ENCODE data around the gene ZSCAN22.

ZSCAN22 gene

DNA sequence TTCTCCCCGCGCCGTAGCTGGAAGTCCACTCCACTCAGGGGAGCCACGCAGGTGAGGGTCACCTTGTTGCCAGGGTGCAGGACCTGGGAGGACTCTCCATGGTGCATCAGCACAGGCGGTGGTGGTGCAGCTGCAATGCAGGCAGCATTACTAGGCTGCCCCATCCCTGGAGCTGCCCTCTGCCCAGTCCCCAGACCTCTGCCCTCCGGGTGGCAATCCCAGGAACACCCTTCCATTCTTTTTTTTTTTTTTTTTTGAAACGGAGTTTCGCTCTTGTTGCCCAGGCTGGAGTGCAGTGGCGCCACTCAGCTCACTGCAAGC, 24.7 kb downstream of the ZSCAN22 start:
- no peak for DNase-seq (ENCODE audit: low read depth in 2 of 2)

GRCh38 chr19:58351990-58352755, 25.4 kb downstream of the ZSCAN22 start:
- DNase-seq (ENCODE audit: low read depth in 2 of 2): no peak

GRCh38 chr19:58352760-58353671, 26.2 kb downstream of the ZSCAN22 start, which contains the start of gene A1BG:
A1BG (minus strand) TSS chr19:58353492; CDS start chr19:58353437, 55 bp downstream.
- DNase-seq (ENCODE audit: low read depth in 2 of 2): no peak

DNA sequence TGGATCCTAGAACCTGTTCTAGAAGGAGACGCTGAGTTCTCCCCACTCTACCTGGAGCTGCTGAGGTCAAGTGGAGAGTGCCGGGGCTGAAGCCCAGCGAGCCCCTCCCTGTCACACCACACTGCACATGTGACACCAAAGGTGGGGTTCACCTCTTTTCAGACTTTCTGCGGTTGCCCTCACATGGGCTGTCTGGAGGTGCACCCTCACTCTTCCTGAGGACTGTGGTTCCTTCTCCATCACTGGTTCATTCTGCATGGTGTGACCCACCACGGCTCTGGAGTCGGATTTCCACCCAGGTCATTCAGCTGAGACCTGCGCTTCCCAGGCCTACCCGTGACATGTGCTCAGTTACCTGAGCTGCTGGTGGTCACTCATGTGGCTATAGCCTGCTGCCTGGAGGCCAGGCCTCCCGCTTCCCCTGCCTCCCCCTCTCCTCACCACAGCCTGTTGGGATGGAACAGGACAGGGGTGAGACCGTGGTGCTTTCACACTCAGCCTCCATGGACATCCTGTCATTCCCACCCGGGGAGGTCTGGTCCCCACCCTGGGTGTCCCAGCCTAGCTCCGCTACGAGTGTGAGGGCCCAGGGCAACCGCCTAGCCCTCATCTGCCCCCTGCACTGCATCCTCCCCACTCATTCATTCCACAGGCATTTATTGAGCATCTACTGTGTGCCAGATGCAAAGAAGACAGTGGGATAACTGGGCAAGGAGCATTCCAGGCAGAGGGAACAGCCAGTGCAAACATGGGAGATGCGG, 27.1 kb downstream of the ZSCAN22 start:
- DNase-seq (ENCODE audit: low read depth in 2 of 2): no peak

DNA sequence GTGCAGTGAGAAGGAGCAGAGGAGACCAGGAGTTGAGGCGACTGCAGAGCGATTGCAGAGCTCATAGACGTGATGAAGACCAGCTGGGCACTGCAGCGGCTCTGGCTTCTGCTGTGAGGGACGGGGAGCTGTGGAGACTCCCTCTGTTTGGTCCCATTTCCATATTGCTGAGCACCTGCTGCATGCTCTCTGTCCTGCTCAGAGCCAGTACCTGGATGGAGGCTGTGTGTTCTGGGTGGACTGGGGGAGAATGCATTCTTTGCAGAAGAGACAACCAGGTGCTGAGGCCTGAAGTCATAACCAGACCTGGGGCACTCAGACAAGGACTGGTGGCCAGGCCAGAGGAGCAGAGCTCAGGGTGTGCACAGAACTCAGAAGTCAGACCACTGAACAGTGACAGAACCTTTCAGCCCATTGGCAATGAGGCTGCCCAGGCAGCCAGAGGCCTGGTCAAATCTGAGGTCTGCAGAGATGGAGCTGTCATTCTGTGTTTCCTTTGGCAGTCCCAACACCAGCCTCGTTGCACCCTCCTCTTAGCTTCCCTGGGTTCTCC, 27.8 kb downstream of the ZSCAN22 start:
- no peak for DNase-seq (ENCODE audit: low read depth in 2 of 2)

DNA sequence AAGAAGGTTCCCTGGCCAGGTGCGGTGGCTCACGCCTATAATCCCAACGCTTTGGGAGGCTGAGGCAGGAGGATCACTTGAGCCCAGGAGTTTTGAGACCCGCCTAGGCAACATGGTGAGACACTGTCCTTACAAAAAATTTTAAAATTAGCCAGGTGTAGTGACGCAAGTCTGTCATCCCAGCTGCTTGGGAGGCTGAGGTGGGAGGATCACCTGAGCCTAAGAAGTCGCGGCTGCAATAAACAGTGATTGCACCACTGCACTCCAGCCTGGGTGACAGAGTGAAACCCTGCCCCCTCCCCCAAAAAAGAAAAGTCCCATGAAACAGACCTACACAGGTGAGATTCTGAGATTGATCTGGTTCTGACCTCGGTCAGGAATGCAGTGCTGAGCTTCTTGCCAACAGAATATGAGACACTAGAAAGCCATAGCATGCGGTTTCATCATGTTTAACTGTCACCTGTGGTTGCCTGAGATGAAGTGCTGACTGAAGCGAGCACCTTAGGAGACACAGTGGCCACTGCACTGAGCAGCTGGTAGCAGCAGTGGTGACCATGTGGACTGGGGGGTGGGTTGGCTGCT, 28.5 kb downstream of the ZSCAN22 start:
- no peak for DNase-seq (ENCODE audit: low read depth in 2 of 2)

DNA sequence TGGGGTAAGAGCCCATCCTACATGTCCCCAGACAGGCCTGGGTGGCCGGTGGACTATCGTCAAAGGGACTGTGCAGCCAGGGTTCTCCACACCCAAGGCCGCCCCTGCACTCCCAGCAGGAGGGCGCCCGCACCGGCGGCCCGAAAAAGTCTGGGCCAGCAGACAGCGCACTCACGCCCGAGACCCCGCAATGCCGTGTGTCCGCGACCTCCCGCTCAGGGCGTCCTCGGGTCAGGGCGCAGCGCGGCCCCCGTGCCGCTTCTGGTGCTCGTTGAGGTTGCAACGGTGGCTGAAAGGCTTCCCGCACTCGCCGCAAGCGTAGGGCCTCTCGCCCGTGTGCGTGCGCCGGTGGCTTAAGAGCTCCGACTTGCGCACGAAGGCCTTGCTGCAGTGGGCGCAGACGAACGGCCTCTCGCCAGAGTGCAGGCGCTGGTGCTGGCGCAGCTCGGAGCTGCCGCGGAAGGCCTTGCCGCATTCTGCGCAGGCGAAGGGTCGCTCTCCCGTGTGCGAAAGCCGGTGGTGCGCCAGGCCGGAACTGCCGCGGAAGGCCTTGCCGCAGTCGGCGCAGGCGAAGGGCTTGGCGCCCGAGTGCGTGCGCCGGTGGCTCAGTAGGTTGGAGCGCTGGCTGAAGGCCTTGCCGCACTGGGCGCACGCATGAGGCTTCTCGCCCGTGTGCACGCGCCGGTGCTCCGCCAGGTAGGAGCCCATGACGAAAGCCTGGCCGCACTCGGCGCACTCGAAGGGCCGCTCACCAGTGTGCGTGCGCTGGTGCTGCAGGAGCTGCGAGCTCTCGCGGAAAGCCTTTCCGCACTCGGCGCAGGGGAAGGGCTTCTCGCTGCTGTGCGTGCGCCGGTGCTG, 29.3 kb downstream of the ZSCAN22 start:
- DNase-seq (ENCODE audit: low read depth in 2 of 2): no peak

DNA sequence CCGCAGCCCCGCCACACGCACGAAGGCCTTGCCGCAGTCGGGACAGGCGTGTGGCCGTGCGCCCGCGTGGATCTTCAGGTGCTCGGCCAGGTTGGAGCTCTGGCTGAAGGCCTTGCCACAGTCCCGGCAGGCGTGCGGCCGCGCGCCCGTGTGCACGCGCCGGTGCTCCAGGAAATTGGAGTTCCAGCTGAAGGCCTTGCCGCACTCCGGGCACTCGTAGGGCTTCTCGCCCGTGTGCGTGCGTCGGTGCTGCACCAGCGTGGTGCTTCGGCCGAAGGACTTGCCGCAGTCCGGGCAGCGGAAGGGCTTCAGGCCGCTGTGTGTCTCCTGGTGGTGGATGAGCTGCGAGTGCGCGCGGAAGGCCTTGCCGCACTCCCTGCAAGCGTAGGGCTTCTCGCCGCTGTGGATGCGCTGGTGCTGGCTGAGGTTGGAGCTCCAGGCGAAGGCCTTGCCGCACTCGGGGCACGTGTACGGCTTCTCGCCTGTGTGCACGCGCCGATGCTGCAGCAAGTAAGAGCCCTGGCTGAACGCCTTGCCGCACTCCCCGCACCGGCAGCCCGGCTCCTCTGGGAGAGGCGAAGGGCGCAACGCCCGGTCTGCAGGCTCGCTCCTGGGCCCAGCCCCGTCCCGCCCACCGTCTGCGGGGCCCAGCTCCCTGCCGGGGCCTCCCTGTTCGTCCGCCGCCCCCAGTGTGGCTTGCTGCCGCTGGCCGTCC, 30.1 kb downstream of the ZSCAN22 start:
- no peak for DNase-seq (ENCODE audit: low read depth in 2 of 2)

DNA sequence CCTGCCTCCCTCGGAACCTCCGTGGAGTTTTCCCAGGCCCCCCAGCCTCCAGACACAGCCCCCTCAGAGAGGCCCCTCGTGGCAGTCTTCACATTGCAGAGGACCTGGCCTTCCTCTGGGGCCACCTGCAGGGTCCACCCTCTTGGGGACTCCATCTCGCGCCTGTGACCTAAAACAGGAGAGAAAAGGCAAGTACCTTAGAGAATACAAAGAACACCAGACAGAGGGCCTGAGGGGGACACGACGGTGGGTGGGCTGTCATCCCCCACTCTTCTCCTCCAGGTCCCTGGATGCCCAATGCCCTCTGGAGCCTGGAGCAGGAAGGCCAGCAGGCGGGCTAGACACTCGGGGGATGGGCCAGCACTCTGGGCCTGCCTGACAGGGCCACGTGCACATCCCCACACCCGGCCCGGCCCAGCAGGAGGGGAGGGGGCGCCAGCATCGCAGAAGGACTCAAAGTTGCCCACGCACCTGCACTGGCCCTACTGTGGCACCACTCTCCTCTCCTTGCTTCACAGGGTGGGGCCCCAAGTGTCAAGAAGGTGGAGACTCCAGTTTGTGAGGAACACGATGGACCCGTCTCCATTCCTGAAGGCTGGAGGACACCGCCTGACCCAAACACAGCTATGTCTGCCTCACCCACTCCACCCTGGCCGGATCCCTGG, 30.8 kb downstream of the ZSCAN22 start:
- no peak for DNase-seq (ENCODE audit: low read depth in 2 of 2)

GRCh38 chr19:58361900-58362271, 35.1 kb downstream of the ZSCAN22 start:
- DNase-seq (ENCODE audit: low read depth in 2 of 2): no peak

DNA sequence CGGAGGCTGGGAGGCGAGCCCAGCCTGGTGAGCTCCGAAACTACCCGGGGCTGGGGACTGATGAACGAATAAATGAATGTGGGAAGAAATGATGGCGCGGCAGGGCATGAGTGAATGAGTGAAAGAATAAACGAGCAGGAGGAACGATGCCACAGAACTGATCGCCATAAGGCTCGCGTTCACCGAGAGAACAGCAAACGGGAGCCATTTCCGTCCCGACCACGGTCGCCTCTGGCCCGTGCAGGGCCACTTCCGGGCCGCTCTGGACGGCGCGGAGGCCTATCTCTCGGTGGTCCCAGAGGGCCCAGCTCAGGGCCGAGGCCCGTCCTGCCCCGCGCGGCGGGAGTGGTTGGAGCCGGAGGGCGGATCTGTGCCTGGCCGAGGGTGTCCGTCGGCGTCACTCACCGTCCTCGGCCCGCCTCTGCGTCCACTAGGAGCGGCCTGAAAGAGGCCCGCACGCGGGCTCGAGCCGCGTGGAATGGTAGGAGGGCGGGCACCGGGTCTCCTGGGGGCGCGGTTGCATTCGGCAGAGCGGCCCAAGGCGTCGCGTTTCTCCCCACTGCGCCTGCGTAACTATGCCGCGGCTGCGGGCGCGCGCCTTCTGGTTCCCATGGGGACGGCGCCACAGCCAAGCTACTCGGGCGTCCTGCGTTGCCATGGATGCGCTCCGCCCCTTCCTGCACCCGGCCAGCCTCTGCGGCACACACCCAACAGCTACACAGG, 35.6 kb downstream of the ZSCAN22 start, which contains the start of gene ZNF497:
Gene ZNF497 (minus strand): TSS at position 480 of the 723 bp plus-strand sequence. CDS start 5,116 bp downstream, outside the sequence.
- peak; percentile 95 to 97 for DNase-seq (ENCODE audit: low read depth in 2 of 2)

GRCh38 chr19:58364146-58364545, 37.4 kb downstream of the ZSCAN22 start:
- DNase-seq (ENCODE audit: low read depth in 2 of 2): no peak

GRCh38 chr19:58366585-58367430, 40.0 kb downstream of the ZSCAN22 start:
- DNase-seq (ENCODE audit: low read depth in 2 of 2): no peak

DNA sequence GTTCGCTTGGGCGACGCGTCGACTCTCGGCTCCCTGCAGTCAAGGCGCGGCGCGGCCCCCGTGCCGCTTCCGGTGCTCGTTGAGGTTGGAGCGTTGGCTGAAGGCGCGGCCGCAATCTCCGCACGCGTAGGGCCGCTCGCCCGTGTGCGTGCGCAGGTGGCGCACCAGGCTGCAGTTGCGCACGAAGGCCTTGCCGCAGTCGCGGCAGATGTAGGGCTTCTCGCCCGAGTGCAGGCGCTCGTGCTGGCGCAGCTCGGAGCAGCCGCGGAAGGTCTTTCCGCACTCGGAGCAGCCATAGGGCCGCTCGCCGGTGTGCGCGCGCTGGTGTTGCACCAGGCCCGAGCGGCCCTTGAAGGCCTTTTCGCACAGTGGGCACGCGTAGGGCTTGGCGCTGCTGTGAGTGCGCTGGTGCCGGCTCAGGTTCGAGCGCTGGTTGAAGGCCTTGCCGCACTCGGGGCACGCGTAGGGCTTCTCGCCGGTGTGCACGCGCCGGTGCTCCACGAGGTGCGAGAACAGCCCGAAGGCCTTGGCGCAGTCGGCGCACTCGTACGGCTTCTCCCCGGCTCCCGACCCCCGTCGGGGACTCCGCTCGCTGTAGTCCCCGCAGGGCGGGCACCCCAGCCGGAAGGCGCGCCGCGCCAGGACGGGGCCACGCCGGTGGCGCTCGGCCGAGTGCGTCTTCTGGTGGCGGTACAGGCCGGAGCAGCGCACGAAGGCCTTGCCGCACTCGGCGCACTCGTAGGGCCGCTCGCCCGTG, 41.1 kb downstream of the ZSCAN22 start:
- DNase-seq (ENCODE audit: low read depth in 2 of 2): no peak

- DNase-seq (ENCODE audit: low read depth in 2 of 2): no peak
Measured at GRCh38 chr19:58368561-58369360, 42.0 kb downstream of the ZSCAN22 start.

Measured in stimulated activated CD8-positive, alpha-beta memory T cell treated with anti-CD3 and anti-CD28 coated beads, Interleukin-2, amount 100 ng/mL, for 1 hour (primary cell).